ENCODE data around the gene PCBP2.
"Not testable (repeated sequence)": the region's sequence is repeated elsewhere in the genome, so short reads cannot be mapped to it uniquely, and the experiment has no call there.

PCBP2 gene

DNA sequence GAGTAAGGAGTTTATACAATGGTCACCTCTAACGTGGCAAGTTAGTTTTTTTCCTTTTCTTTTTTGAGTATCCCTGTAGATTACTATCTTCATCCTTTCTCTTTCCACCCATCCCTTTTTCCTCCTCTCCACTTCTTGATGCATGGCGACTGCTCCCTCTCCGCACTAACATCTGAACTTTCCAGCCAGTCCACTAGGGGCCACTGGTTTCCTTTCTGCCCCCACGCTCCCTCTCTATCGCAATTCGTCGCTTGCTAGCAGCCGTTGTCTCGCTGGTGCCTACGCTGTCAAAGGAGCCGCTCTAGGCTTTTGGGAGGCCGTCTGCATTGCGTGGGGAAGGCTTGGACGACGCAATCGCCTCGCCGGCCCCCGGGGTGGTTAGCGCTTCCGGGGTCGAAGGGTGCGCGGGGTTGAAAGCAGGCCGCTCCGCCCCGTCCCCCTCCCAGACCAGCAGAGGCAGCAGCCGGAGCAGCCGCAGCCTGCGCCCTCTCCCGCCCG is at the start of gene PCBP2:
Gene PCBP2 (plus strand): TSS at position 442 of the 498 bp plus-strand sequence. CDS start 2,699 bp downstream, outside the sequence.
- peak; percentile 93 to 95 for DNase-seq (ENCODE audit: low read depth in 2 of 2)

DNA sequence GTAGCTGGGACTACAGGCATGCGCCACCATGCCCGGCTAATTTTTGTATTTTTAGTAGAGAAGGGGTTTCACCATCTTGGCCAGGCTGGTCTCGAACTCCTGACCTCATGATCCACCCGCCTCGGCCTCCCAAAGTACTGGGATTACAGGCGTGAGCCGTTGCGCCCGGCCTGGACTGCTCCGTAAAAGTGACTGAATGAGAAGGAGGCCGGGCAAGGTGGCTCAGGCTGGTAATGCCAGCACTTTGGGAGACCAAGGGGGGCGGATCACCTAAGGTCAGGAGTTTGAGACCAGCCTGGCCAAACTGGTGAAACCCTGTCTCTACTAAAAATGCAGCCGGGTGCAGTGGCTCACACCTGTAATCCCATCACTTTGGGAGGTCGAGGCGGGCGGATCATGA is 49.6 kb upstream of the PCBP2 start:
- DNase-seq (ENCODE audit: low read depth in 2 of 2): not testable (repeated sequence)

DNA sequence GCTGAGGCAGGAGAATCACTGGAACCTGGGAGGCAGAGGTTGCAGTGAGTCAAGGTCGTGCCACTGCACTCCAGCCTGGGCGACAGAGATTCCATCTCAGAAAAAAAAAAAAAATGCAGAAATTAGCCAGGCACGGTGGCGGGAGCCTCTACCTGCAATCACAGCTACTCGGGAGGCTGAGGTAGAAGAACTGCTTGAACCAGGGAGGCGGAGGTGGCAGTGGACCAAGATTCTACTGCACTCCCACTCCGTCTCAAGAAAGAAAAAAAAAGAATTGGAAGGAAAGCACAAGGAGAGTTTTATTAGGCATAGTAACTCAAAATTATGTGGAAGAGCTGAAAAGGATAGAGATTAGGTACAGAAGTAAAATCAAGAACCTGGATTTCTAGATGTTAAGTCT is 49.0 kb upstream of the PCBP2 start:
- DNase-seq (ENCODE audit: low read depth in 2 of 2): no peak

GRCh38 chr12:53410951-53411350 is 41.0 kb upstream of the PCBP2 start:
- no peak for DNase-seq (ENCODE audit: low read depth in 2 of 2)

GRCh38 chr12:53413485-53414204 is 38.3 kb upstream of the PCBP2 start:
- DNase-seq (ENCODE audit: low read depth in 2 of 2): no peak

GRCh38 chr12:53414756-53415417 is 37.0 kb upstream of the PCBP2 start:
- DNase-seq (ENCODE audit: low read depth in 2 of 2): no peak

DNA sequence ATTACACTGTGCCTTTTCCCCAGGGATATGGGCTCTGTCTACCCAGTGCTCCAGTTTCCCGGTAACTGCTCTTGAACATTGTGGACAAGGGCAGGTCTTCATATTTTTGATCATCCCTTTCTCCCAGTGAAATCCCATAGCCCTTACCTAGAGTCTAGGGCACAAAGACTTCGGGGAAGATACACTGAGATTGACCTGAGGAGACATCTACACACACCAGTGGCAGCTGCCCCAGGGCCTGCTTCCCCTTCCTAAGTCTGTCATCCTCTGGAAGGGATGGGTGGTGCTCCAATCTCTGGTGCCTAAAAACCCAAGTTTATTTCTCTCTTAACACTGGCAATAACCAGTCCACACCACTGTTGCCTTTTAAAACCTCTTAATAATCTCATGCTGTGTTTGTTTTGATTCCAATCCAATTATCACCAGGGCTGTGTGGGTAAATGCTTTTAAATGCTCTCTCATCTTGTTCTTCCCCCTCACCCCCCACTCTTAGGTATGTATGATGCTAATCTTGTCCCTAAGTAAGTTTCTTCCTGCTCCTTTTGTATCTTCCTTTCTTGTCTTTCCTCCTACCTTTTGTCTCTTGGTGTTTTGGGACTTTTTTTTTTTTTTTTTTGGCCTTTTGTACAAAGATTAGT is 36.0 kb upstream of the PCBP2 start:
- DNase-seq (ENCODE audit: low read depth in 2 of 2): not testable (repeated sequence)

GRCh38 chr12:53417291-53417816 is 34.5 kb upstream of the PCBP2 start:
- not testable (repeated sequence) for DNase-seq (ENCODE audit: low read depth in 2 of 2)

GRCh38 chr12:53418221-53418620 is 33.7 kb upstream of the PCBP2 start:
- no peak for DNase-seq (ENCODE audit: low read depth in 2 of 2)

DNA sequence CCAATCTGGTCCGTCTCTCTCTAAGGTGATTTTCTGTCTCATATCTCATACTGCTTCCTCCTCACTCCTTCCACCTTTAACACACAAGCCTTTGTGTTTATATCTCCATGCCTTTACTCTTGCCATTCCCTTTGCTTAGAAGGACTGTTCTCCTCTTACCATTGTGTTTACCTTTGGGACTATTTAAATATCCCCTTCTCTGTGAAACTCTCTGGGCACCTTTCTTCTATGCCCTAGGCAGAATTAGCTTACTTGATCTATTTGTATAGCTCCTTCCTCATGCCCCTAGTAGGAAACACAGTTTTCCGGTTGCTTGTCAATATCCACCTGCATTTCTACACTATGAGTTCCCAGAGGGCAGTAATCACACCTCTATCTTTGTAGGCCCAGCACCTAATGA is 32.1 kb upstream of the PCBP2 start:
- DNase-seq (ENCODE audit: low read depth in 2 of 2): no peak

- not testable (repeated sequence) for DNase-seq (ENCODE audit: low read depth in 2 of 2)
These were observed 29.7 kb upstream of the PCBP2 start for GRCh38 chr12:53422247-53422646.

- DNase-seq (ENCODE audit: low read depth in 2 of 2): no peak
These were observed 28.3 kb upstream of the PCBP2 start, which contains the start of gene AMHR2 for GRCh38 chr12:53423597-53423996. Gene AMHR2 (plus strand): TSS chr12:53423855. CDS start chr12:53423935, 80 bp downstream.

- DNase-seq (ENCODE audit: low read depth in 2 of 2): no peak
These were observed 27.0 kb upstream of the PCBP2 start for GRCh38 chr12:53424626-53425514.

- DNase-seq (ENCODE audit: low read depth in 2 of 2): no peak
These were observed 26.3 kb upstream of the PCBP2 start for GRCh38 chr12:53425515-53426150.

DNA sequence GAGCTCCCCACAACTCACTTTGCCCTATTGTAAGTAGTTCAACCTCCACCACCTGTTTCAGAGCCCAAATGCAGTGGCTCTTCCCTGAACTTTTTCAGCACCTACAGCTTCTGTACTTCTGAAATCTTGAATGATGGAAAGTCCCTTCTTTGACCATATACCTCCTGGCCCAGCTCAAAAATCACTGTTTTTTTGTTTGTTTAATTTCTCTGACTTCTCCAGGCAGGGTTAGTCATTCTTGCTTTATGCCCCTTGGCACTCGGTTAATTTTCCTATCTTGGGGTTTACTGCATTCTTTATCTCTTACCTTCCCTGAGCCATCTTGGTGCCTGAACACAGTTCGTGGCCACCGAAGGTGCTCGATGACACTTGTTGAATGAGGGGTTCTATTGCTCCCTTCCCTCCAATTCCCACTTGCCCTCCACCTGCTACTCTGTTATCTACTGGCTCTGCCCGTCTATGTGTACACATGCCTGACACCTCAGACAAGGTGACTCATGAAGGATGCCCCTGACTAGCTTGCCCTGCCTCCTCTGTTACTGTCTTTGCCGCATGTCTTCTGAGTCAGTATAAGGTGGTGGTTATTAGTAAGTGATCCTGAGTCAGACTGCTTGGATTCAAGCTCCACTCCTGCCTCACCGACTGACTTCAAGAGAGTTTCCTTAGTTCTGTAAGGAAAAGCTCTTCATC is 23.9 kb upstream of the PCBP2 start:
- peak in 1 of 2 donors; percentile 31 for DNase-seq (ENCODE audit: low read depth in 2 of 2)

- no peak for DNase-seq (ENCODE audit: low read depth in 2 of 2)
These were observed 23.2 kb upstream of the PCBP2 start for GRCh38 chr12:53428741-53429140.

GRCh38 chr12:53430116-53430515 is 21.8 kb upstream of the PCBP2 start:
- no peak for DNase-seq (ENCODE audit: low read depth in 2 of 2)

- DNase-seq (ENCODE audit: low read depth in 2 of 2): no peak
These were observed 20.7 kb upstream of the PCBP2 start for GRCh38 chr12:53431187-53431586.

GRCh38 chr12:53435326-53435725 is 16.6 kb upstream of the PCBP2 start:
- DNase-seq (ENCODE audit: low read depth in 2 of 2): not testable (repeated sequence)

DNA sequence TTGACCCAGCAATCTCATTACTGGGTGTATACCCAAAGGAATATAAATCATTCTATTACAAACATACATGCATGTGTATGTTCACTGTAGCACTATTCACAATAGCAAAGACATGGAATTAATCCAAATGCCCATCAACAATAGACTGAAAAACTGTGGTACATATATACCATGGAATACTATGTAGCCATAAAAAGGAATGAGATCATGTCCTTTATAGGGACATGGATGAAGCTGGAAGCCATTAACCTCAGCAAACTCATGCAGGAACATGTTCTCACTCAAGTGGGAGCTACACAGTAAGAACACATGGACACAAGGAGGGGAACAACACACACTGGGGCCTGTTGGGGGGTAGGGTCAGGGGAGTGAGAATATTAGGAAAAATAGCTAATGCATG is 12.3 kb upstream of the PCBP2 start:
- not testable (repeated sequence) for DNase-seq (ENCODE audit: low read depth in 2 of 2)

Data from activated CD4-positive, alpha-beta T cell treated with anti-CD3 and anti-CD28 coated beads for 24 hours (primary cell).